CD1c-positive myeloid dendritic cell (primary cell): ENCODE results near the gene INSIG1.

Source experiments
- DNase-seq: peaks from one replicate; pipeline ENCODE4 v3.0.0-alpha.2; 2016; ENCODE audit errors: extremely low spot score

Gene INSIG1

DNA sequence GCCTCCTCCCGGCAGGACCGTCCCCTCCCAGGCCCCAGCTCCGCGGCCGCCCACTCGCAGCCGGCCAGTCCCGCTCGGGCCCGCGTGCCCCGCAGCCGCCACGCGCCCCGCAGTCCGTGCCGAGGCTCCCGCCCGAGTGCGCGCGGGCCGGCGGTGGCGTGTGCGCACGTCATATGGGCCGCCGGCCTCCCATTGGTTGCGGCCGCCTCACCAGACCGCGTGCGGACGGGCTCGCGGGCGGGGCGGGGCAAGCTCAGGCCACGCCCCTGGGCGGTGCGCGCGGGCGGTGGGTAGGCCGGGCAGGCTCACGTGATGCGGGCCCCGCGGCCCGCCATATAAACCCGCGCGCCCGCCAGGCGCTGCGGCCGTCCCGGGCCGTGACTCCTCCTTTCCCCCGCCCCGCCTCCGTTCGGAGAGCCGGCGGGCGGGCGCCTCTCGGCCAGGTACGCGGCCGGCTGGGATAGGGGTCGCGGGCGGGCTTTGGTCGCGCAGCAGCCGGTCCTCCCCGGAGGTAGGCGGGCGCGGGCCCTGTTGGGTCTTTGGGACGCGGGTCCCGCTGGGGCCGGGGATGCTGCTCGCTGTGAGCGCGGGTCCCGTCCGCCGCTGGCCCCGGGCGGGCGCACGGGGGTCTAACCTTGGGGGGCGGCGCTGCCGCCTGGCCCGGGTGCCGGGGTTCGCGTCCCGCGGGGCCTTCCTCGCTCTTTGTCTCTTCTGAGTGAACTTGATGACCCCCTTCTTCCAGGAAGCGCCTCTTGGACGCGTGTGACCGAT lies at the start of gene INSIG1:
TSS of gene INSIG1 (plus strand) at position 362 of the 771 bp plus-strand sequence. CDS start at position 770, 408 bp downstream.
- peak; percentile 98 for DNase-seq

DNA sequence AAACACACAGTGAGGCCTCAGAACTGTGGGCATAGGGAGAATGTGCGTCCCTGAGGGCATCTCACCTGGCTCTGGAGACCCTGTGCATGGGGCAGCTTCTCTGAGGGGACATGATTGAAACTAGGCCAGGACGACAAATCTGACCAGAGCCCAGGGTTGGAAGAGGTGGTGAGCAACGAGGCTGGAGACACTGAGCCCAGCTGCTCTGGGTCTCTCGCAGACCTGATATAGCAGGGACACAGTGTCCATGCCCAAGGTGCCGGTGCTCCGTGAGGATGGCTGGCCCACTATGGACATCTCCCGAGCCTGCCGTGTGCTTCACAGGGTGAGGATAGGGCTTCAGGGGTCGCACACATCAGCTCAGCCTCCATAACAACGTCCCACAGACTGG lies 49.3 kb upstream of the INSIG1 start:
- DNase-seq, result no peak

DNA sequence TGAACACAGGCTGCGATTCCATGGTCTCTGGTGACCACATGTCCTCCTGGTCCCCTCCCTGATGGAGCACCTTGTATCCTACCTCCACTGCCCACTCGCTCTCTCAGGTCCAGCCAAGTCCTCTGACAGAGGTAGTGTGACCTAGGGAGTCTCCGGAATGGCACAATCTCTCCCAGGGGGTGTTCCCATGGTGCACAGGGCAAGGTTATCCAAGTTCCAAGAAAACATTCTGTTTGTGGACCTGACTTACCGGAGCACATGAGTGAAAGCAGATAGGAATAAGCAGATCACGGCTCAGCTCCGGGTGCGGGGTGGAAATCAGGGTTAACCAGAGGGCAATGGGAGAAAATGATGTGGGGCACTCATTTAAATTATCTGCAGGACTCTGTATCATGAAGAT lies 45.8 kb upstream of the INSIG1 start:
- no peak for DNase-seq

GRCh38 chr7:155252444-155252887 lies 45.2 kb upstream of the INSIG1 start:
- DNase-seq, result no peak

DNA sequence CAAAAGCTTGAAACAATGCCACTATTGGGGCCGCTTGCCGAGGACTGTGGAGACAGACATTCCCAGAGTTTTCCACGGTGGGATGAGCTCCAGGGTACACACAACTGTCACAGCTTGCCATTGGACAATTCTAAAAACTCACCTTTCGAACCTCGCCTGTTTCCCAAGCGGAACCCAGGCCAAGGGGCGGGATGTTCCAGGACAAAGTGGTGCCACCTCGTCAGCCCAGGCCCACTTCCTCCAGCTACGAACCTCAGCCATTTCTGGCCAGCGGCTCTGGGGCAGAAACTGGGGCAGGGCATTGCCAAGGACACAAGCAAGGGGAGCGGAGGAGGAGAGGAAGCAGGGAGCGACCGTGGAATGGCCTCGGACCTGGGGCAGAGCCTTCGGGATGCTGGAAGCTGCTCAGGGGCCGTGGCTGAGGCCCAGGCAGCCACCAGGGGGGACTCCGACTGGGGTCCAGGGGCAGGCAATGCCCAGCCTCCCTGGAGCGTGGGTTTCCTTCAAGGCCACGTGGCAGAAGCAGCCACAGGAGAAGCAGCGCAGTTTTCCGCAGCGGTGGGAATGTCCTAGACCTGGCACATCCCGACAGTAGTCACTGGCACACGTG lies 44.7 kb upstream of the INSIG1 start:
- no peak for DNase-seq

DNA sequence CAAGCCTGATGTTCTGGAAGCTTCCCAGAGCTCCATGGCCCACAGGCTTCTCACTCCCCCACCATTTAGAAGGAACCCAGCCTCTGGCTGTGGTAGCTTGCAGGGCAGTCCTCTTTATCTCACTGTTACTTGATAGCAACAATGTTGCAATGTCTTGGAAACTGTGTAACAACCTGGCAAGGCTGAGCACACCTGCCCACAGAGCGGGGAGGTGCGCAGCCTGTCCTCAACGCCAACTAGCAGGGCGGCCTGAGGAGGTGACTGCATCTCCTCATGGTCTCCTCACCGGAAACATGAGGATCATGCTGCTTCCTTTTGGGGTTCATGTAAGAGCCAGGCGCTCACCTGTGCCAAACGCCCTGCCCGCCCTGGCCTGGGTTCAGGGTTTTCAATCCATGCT lies 43.7 kb upstream of the INSIG1 start:
- DNase-seq, result no peak

GRCh38 chr7:155255071-155255470 lies 42.6 kb upstream of the INSIG1 start:
- no peak for DNase-seq

DNA sequence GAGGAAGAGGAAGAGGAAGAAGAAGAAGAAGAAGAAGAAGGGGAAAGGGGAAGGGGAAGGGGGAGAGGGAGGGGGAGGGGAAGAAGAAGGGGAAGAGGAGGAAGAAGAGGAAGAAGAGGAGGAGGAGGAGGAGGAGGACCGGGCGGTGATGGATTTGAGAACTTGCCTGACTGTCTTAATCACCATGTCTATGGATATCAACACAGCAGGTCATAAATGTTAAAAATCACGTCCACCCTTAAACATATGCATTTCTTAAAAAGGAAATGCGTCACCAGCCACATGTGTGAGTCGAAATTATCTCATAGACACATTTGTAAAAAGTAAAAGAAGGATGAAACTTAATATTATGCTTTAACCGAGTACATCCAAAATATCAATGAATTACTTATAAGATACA lies 42.1 kb upstream of the INSIG1 start:
- DNase-seq, result no peak

- DNase-seq, result no peak
Measured at GRCh38 chr7:155256081-155256760, 41.5 kb upstream of the INSIG1 start.

GRCh38 chr7:155256761-155257481 lies 40.8 kb upstream of the INSIG1 start:
- DNase-seq, result no peak

GRCh38 chr7:155257482-155258225 lies 40.0 kb upstream of the INSIG1 start:
- no peak for DNase-seq

DNA sequence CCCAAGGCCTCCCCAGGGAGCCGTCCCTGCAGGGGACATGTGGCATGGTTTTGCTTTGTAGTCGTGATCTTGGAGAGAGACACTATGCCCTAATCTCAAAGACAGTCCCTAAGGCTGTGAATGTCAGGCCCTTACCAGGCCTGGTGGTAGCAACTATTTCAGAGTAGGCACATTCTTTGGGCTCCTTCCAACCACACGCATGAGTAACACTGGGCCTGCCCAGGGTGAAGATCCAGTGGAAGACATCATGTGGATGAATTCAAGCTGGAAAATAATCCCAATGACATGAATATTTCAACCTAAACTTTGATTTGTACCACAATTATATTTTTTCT lies 39.5 kb upstream of the INSIG1 start:
- no peak for DNase-seq

DNA sequence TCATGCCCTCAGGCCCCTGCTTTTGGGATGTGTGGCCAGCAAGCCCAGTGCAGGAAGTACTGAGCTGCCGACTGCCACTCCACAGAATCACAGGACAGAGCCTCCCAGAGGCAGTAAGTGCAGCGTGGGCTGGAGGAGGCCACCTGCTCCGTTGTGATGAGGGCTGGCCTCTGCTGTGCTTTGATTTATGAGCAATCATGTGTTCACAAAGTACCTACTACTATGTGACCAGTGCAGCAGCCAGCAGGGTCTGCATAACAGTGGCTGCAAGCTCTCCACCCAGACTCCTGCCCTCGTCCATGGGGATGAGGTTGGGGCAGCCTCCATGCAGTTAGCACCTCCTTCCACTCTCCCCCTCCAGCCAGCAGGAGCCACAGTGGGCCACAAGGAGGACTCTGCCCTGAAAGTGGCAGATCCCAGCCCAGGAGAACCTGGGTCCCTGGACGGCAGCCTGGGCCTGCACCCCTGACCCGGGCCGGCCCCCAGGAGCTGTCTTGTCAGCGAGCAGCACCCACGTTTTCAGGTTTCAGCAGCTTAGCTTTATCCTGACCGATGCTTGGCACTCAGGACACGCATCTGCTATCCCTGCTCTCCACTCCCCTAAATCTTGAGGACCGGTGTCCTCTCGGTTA lies 37.7 kb upstream of the INSIG1 start:
- DNase-seq, result no peak

DNA sequence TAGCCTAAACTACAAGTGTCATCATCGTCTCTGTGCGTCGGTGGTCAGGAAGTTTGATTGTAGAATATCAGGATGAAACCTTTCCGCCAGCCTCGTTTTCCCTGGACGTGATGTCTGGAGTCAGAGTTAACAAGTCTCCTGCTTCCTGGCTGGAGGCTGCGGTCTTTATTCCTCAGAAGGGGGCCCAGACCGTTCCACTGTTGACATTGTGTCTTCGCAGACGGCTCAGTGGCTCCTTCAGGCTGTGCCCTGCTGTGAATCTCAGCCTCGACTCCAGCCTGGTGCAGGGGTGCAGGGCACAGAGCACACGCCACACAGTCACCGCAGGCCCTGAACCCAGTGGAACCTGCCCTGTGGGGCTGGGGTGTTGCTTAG lies 37.2 kb upstream of the INSIG1 start:
- no peak for DNase-seq

- DNase-seq, result no peak
Measured at GRCh38 chr7:155261031-155261985, 36.4 kb upstream of the INSIG1 start.

DNA sequence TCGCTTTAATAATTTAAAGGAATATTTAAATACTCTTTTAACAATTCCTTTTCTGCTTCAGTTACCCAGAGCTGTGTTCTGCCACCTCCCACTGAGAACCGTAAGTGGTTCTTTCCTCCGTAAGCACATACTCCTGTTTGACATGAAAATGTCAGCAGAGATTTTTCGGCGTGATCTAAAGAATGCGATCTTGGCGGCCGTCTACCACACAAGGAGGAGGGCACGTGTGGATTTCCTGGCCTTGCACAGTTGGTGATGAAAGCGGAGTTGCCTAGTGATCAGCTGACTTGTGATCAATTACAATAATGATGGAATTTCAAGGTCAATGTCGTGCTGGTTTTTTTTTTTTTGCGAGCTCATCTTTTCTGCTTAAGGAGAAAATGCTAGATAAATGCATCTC lies 35.6 kb upstream of the INSIG1 start:
- no peak for DNase-seq

- DNase-seq, result no peak
Measured at GRCh38 chr7:155263051-155263450, 34.6 kb upstream of the INSIG1 start.

GRCh38 chr7:155263581-155264143 lies 34.0 kb upstream of the INSIG1 start:
- no peak for DNase-seq

DNA sequence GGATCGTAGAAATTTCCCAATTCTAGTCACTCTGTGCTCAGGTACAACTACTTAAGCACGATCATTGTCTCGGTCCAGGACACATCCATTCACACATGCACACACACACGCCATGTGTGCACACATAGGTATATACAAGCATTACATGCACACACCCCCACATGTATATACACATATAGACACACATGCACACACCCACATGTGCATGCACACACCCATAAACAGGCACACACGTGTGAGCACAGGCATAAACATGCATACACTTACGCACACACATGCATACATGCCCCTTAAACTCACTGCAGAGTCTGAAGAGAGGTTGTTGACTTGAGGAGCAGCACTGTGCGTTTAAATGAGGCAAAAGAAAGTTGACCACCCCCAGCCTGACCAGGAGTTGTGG lies 32.5 kb upstream of the INSIG1 start:
- no peak for DNase-seq

DNA sequence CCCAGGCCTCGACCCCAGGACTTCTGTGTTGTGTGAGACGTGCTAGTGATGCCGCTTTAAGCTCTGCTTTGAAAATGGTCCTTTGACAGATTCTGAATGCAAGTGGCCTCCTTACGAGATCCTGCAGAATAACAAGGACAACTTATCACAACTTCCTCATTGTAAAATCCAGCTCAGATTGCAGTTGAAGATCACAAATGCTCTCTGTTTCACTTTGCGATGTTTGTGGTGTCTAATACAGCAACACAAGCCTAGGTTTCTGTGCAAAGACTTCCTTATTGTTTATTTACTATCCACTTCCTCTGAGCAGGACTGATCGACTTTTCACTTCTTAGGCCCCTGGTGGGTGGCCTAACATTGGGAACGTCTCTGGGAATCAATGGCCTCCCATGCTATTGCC lies 31.7 kb upstream of the INSIG1 start:
- peak; percentile 26 for DNase-seq
